PC-3 (cell line): ENCODE measurements around the gene DUS3L. TPM values are rescaled to one million over a fixed set of nuclear protein-coding genes. Genes with fewer than 3 reads are reported as not detected.

Source experiments
- ATAC-seq: fragments of 200-7000 bp; cut with Tn5 transposase; 2 replicates; pipeline ENCODE4 v1.9.1; 2020; ENCODE audit warnings: mild to moderate bottlenecking, moderate library complexity
- BruUV-seq: library from RNA; stranded (reverse); fragments of 400-500 nt; replicated peaks from 2 replicates; lab custom pipeline; 2021; lab: Mats Ljungman, UMichigan
- CTCF ChIA-PET: fragments of 300-600 bp; sonication (Branson Sonifier 250); formaldehyde crosslinking; loops from one replicate; lab custom pipeline; 2022; ENCODE audit warnings: antibody characterized with exemption; lab: Charles Lee
- POLR2A ChIA-PET: fragments of 300-600 bp; sonication (Branson Sonifier 250); formaldehyde crosslinking; loops from one replicate; lab custom pipeline; 2022; ENCODE audit warnings: antibody characterized with exemption; ENCODE audit not compliant: unreplicated experiment; lab: Charles Lee
- DNase-seq: peaks from one replicate; pipeline ENCODE4 v3.0.0-alpha.2; 2015
- H2AFZ ChIP-seq: fragments of 300-600 bp; sonication (generic); 2 replicates; pipeline ENCODE4 v1.6.0; 2016; ENCODE audit warnings: antibody characterized with exemption, low read length
- H3F3A ChIP-seq: fragments of 300-600 bp; sonication (generic); one replicate; pipeline ENCODE4 v1.6.0; 2017; ENCODE audit warnings: antibody characterized with exemption, low read length, control low read depth, mild to moderate bottlenecking; ENCODE audit not compliant: unreplicated experiment
- H3K27ac ChIP-seq: fragments of 300-600 bp; sonication (generic); 2 replicates; pipeline ENCODE4 v1.5.1; 2016; ENCODE audit warnings: mild to moderate bottlenecking, low read length
- H3K27me3 ChIP-seq: fragments of 300-600 bp; sonication (generic); 2 replicates; pipeline ENCODE4 v1.6.1; 2016; ENCODE audit warnings: low read length, mixed read lengths
- H3K36me3 ChIP-seq: fragments of 300-600 bp; sonication (generic); 2 replicates; pipeline ENCODE4 v1.6.1; 2016; ENCODE audit warnings: low read depth, mixed run types, low read length, mixed read lengths
- H3K4me1 ChIP-seq: fragments of 300-600 bp; sonication (generic); 2 replicates; pipeline ENCODE4 v1.5.1; 2016; ENCODE audit warnings: low read length; ENCODE audit not compliant: insufficient read depth
- H3K4me2 ChIP-seq: fragments of 300-600 bp; sonication (generic); 2 replicates; pipeline ENCODE4 v1.6.0; 2016; ENCODE audit warnings: low read length
- H3K4me3 ChIP-seq: fragments of 300-600 bp; sonication (generic); 2 replicates; pipeline ENCODE4 v1.5.1; 2016; ENCODE audit warnings: mild to moderate bottlenecking, low read length, mixed read lengths
- H3K79me2 ChIP-seq: fragments of 300-600 bp; sonication (generic); 2 replicates; pipeline ENCODE4 v1.6.1; 2017; ENCODE audit warnings: low read length, mixed read lengths
- H3K9ac ChIP-seq: fragments of 300-600 bp; sonication (generic); 2 replicates; pipeline ENCODE4 v1.6.0; 2016; ENCODE audit warnings: mild to moderate bottlenecking, low read length
- H3K9me2 ChIP-seq: fragments of 300-600 bp; sonication (generic); replicated peaks from 2 replicates; pipeline ENCODE4 v1.6.1; 2016; ENCODE audit warnings: mixed run types, low read length, mixed read lengths
- H3K9me3 ChIP-seq: fragments of 300-600 bp; sonication (generic); 2 replicates; pipeline ENCODE4 v1.6.1; 2016; ENCODE audit warnings: low read length, mixed read lengths
- H4K20me1 ChIP-seq: fragments of 300-600 bp; sonication (generic); 2 replicates; pipeline ENCODE4 v1.6.1; 2016; ENCODE audit warnings: low read length, mixed read lengths
- CTCF ChIP-seq: fragments of 300-600 bp; sonication (generic); conservative IDR thresholded peaks from 2 replicates; pipeline ENCODE4 v1.5.1; 2017; ENCODE audit warnings: antibody characterized with exemption, low read depth, mild to moderate bottlenecking, low read length
- EZH2 ChIP-seq: fragments of 300-600 bp; sonication (generic); IDR thresholded peaks from one replicate; pipeline ENCODE4 v1.6.1; 2017; ENCODE audit warnings: antibody characterized with exemption, mild to moderate bottlenecking, low read length; ENCODE audit not compliant: unreplicated experiment
- EZH2phosphoT487 ChIP-seq: fragments of 300-600 bp; sonication (generic); IDR thresholded peaks from 2 replicates; pipeline ENCODE4 v1.6.1; 2018; ENCODE audit warnings: mild to moderate bottlenecking, antibody characterized with exemption, low read length, borderline replicate concordance
- intact Hi-C: fragments of 100-400 bp; cut with micrococcal nuclease; formaldehyde crosslinking; loops from 2 replicates; pipeline ENCODE4 v1.9.0; 2023
- total RNA-seq: library from RNA; depleted of rRNA; stranded (reverse); fragments of >200 nt; gene quantifications from 2 replicates; pipeline ENCODE4 v1.2.3, GENCODE V29; 2014

DUS3L gene
- total RNA-seq, 1 experiment from 2014 or later, result 118 TPM

- intact Hi-C loops, result no loop called here
These were observed 47.5 kb upstream of the DUS3L start for GRCh38 chr19:5838353-5839064.

GRCh38 chr19:5837761-5838352 lies 46.9 kb upstream of the DUS3L start:
- no peak for TF ChIP-seq CTCF
- TF ChIP-seq EZH2, result no peak
- no peak for TF ChIP-seq EZH2phosphoT487
- H3K9me2 ChIP-seq, result no peaks in the 10 kb centered on the region
- H3F3A ChIP-seq, result no peaks in the 10 kb centered on the region
- H4K20me1 ChIP-seq, result no peaks in the 10 kb centered on the region
- no peaks in the 10 kb centered on the region for H3K9me3 ChIP-seq
- H3K4me2 ChIP-seq, result no peak overlapping the region
- DNase-seq (no peak), ATAC-seq (no peak)
- no peak overlapping the region for H2AFZ ChIP-seq
- no peak overlapping the region for H3K4me3 ChIP-seq
- H3K27me3 ChIP-seq, result no peaks in the 10 kb centered on the region
- H3K27ac ChIP-seq, result no peak overlapping the region
- H3K79me2 ChIP-seq, result no peaks in the 10 kb centered on the region
- ChIA-PET CTCF (no interaction called here), POLR2A (no interaction called here)
- no peaks in the 10 kb centered on the region for H3K36me3 ChIP-seq
- H3K9ac ChIP-seq, result no peak overlapping the region
- no TSS peak for BruUV-seq
- H3K4me1 ChIP-seq, result no peaks in the 10 kb centered on the region
- intact Hi-C loops, result no loop called here

More at GRCh38 chr19:5838353-5839064, 47.5 kb upstream of the DUS3L start:
- Histone ChIP-seq H3K4me1 (no peaks in the 10 kb centered on the region), H3K9ac (no peak overlapping the region), H2AFZ (no peak overlapping the region), H4K20me1 (no peaks in the 10 kb centered on the region), H3K4me2 (no peak overlapping the region), H3K36me3 (no peaks in the 10 kb centered on the region), H3K79me2 (no peaks in the 10 kb centered on the region), H3K27me3 (no peaks in the 10 kb centered on the region), H3K4me3 (no peak overlapping the region), H3K9me2 (no peaks in the 10 kb centered on the region), H3K9me3 (no peaks in the 10 kb centered on the region), H3F3A (no peaks in the 10 kb centered on the region), H3K27ac (no peak overlapping the region)
- no peak for TF ChIP-seq CTCF
- TF ChIP-seq EZH2, result no peak
- no peak for TF ChIP-seq EZH2phosphoT487
- no peak for ATAC-seq
- BruUV-seq, result no TSS peak
- ChIA-PET CTCF (no interaction called here), POLR2A (no interaction called here)
- no peak for DNase-seq
